ENCODE measurements around the gene RIPOR3.
"Not testable (repeated sequence)": the region's sequence is repeated elsewhere in the genome, so short reads cannot be mapped to it uniquely, and the experiment has no call there.

DNA sequence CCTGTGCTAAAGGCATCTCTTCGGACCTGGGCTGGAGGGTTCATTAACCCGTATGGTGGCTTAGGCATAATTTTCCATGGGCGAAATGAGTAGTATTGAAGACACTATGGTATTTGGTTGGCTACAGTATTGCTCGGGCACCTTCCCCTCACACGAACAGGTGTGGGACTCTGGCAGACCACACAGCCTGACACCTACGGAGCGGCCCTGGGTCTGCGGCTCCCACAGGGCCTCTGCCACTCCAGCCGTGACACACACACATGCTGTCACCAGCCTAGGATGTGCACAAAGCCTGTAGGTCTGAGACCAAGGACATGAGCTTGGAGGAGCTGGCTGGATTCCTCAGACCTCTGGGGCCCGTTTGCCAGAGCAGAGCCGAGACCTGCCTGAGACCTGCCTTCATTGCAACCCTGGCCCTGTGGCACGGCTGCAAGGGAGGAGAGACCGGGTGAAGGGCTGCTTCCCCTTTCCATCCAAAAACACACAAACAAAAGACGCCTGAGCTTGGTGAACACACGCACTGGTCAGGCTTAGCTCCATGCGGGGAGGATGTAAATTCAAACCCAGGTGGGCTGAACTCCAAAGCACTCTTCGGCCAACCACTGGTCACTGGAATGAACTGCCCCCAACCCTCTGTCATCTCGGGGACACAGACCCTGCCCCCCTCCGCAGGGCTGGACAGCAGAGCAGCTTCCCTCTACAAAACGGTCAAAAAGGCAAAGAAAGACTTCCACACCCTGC is 51.2 kb downstream of the RIPOR3 start:
- TF ChIP-seq NRF1 (IDR thresholded peaks at IDR 0.05; ENCODE audit: low read depth, low read length); EP300 (IDR thresholded peaks at IDR 0.05; ENCODE audit: borderline replicate concordance in 1 of 2, low read depth in 1 of 2, low read length in 1 of 2); RCOR1 (IDR thresholded peaks at IDR 0.05; ENCODE audit: low read length); POLR2AphosphoS5 (IDR thresholded peaks at IDR 0.05; ENCODE audit: low read depth, low read length); GABPA (IDR thresholded peaks at IDR 0.05; ENCODE audit: low read depth); TEAD4 (IDR thresholded peaks at IDR 0.05; ENCODE audit: borderline replicate concordance, insufficient read depth); RAD21 (IDR thresholded peaks at IDR 0.05; ENCODE audit: low read length); FOXM1 (IDR thresholded peaks at IDR 0.05; ENCODE audit: low read depth): not testable (repeated sequence)
- TF ChIP-seq, protein P1, sequence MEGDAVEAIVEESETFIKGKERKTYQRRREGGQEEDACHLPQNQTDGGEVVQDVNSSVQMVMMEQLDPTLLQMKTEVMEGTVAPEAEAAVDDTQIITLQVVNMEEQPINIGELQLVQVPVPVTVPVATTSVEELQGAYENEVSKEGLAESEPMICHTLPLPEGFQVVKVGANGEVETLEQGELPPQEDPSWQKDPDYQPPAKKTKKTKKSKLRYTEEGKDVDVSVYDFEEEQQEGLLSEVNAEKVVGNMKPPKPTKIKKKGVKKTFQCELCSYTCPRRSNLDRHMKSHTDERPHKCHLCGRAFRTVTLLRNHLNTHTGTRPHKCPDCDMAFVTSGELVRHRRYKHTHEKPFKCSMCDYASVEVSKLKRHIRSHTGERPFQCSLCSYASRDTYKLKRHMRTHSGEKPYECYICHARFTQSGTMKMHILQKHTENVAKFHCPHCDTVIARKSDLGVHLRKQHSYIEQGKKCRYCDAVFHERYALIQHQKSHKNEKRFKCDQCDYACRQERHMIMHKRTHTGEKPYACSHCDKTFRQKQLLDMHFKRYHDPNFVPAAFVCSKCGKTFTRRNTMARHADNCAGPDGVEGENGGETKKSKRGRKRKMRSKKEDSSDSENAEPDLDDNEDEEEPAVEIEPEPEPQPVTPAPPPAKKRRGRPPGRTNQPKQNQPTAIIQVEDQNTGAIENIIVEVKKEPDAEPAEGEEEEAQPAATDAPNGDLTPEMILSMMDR (IDR thresholded peaks at IDR 0.05), result not testable (repeated sequence)
- TF ChIP-seq, protein P2, sequence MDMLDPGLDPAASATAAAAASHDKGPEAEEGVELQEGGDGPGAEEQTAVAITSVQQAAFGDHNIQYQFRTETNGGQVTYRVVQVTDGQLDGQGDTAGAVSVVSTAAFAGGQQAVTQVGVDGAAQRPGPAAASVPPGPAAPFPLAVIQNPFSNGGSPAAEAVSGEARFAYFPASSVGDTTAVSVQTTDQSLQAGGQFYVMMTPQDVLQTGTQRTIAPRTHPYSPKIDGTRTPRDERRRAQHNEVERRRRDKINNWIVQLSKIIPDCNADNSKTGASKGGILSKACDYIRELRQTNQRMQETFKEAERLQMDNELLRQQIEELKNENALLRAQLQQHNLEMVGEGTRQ (IDR thresholded peaks at IDR 0.05; ENCODE audit: borderline replicate concordance, low read depth, low read length), result not testable (repeated sequence)
- TF ChIP-seq, protein P3, sequence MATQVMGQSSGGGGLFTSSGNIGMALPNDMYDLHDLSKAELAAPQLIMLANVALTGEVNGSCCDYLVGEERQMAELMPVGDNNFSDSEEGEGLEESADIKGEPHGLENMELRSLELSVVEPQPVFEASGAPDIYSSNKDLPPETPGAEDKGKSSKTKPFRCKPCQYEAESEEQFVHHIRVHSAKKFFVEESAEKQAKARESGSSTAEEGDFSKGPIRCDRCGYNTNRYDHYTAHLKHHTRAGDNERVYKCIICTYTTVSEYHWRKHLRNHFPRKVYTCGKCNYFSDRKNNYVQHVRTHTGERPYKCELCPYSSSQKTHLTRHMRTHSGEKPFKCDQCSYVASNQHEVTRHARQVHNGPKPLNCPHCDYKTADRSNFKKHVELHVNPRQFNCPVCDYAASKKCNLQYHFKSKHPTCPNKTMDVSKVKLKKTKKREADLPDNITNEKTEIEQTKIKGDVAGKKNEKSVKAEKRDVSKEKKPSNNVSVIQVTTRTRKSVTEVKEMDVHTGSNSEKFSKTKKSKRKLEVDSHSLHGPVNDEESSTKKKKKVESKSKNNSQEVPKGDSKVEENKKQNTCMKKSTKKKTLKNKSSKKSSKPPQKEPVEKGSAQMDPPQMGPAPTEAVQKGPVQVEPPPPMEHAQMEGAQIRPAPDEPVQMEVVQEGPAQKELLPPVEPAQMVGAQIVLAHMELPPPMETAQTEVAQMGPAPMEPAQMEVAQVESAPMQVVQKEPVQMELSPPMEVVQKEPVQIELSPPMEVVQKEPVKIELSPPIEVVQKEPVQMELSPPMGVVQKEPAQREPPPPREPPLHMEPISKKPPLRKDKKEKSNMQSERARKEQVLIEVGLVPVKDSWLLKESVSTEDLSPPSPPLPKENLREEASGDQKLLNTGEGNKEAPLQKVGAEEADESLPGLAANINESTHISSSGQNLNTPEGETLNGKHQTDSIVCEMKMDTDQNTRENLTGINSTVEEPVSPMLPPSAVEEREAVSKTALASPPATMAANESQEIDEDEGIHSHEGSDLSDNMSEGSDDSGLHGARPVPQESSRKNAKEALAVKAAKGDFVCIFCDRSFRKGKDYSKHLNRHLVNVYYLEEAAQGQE (IDR thresholded peaks at IDR 0.05; ENCODE audit: low read depth, low read length), result not testable (repeated sequence)

Measured in SK-N-SH (cell line).